ENCODE measurements around the gene CLHC1.
"Not testable (repeated sequence)": the region's sequence is repeated elsewhere in the genome, so short reads cannot be mapped to it uniquely, and the experiment has no call there.

CLHC1 gene

GRCh38 chr2:55232084-55232862, at the start of gene CLHC1, which contains the start of gene RPS27A:
Gene CLHC1, minus strand, starts transcription at chr2:55232293. Its CDS starts 9,882 bp downstream, at chr2:55222411.
Gene RPS27A, plus strand, starts transcription at chr2:55232688. Its CDS starts 137 bp downstream, at chr2:55232825.
- peak; percentile 83 for DNase-seq (ENCODE audit: low read depth)

- DNase-seq (ENCODE audit: low read depth), result not testable (repeated sequence)
These were observed 48.9 kb upstream of the CLHC1 start for GRCh38 chr2:55280851-55281546.

DNA sequence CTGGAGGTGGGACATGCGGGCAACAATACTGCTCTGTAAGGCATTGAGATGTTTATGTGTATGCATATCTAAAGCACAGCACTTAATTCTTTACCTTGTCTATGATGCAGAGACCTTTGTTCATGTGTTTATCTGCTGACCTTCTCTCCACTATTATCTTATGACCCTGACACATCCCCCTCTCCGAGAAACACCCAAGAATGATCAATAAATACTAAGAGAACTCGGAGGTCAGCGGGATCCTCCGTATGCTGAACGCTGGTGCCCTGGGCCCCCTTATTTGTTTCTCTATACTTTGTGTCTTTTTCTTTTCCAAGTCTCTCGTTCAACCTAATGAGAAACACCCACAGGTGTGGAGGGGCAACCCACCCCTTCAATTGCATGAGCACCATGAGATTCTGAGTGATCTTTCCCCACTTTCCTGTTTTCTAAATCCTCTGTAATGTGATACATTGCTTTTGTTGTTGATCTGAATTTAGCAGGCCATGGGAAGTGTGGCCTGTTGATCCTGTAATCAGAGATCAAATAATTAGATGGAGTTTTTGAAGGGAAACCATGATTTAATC, 47.8 kb upstream of the CLHC1 start:
- not testable (repeated sequence) for DNase-seq (ENCODE audit: low read depth)

GRCh38 chr2:55279214-55279835, 47.2 kb upstream of the CLHC1 start:
- DNase-seq (ENCODE audit: low read depth), result not testable (repeated sequence)

GRCh38 chr2:55277310-55277709, 45.2 kb upstream of the CLHC1 start:
- DNase-seq (ENCODE audit: low read depth), result no peak

DNA sequence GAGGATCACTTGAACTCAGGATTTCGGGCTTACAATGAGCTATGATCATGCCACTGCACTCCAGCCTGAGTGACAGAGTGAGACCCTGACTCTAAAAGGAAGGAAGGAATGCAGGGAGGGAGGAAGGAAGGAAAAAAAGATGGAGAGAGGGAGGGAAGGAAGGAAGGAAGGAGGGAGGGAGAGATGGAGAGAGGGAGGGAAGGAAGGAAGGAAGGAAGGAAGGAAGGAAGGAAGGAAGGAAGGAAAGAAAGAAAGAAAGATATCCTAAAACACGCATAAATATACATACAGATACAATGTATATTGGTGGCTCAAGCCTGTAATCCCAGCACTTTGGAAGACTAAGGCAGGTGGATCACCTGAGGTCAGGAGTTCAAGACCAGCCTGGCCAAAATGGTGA, 42.3 kb upstream of the CLHC1 start:
- not testable (repeated sequence) for DNase-seq (ENCODE audit: low read depth)

DNA sequence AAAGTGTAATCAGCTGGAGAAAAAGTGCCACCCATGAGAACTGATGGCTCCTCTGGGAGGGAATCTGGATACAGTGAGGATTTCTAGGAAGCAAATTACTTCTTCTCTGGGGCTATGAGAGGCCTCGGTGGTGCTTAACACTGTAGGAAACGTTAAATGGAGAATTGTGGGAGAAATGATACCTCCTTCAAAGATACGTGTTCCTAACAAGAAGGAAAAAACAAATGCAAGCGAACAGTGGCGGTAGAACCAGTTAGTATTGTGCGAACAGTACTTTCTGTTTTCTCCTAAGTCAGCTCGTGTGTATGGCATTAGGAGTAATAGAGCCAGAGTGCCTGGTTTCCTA, 37.5 kb upstream of the CLHC1 start:
- DNase-seq (ENCODE audit: low read depth), result no peak

GRCh38 chr2:55268907-55269644, 37.0 kb upstream of the CLHC1 start, which contains the start of gene MTIF2:
Gene MTIF2, minus strand, starts transcription at chr2:55269231. Its CDS starts 5,373 bp downstream, at chr2:55263858.
- DNase-seq (ENCODE audit: low read depth), result peak; percentile 83

DNA sequence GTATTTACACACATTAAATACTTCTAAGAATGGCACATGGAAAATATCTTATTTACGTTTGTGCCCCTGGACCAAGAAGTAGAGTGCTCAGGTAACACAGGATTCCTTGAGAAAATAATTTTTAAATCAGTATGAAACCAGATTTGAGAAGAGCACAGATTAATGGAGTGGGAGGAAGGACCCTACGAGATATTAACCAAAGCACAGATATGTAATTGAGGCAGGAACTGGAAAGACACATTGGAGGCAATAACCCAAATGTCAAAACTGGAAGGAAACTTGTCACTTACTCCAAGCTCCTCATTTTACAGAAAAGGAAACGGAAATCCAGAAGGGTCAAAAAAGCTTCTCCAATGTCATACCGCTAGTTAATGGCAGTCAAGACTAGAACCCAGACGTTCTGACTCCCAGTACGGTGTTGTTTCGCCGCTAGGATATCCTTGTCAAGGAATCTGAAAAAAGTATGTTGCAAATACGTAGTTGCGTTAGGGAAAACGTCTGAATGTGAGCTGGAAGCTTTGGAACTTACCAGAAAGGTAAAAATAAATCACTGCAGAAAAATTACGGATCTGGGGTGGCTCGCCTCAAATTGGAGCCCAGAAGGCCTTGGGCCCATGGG, 36.3 kb upstream of the CLHC1 start:
- DNase-seq (ENCODE audit: low read depth), result no peak

DNA sequence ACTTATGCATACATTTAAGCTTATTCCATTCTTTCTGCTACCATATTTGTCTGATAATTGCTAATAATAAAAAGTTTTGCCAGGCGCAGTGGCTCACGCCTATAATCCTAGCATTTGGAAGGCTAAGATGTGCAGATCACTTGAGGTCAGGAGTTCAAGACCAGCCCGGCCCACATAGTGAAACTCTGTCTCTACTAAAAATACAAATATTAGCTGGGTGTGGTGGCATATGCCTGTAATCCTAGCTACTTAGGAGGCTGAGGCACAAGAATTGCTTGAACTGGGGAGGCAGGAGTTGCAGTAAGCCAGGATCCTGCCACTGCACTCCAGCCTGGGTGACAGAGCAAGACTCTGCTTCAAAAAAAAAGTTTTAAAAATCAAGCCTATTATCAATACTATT, 27.5 kb upstream of the CLHC1 start:
- not testable (repeated sequence) for DNase-seq (ENCODE audit: low read depth)

- no peak for DNase-seq (ENCODE audit: low read depth)
These were observed 20.7 kb upstream of the CLHC1 start for GRCh38 chr2:55252832-55253231.

DNA sequence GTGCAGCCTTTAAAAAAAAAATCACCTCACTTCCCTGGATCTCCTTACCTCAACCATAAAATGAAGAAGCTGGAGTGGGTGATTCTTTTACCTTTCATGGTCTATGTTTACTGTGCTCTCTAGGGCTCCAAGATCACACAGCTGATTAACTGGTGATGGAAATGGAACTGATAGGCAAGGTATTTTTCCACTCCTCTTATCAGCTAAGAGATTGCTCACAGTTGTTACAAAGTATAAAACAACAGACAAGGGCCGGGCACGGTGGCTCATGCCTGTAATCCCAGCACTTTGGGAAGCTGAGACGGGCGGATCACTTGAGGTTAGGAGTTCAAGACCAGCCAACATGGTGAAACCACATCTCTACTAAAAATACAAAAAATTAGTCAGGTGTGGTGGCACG, 14.9 kb upstream of the CLHC1 start:
- no peak for DNase-seq (ENCODE audit: low read depth)

- no peak for DNase-seq (ENCODE audit: low read depth)
These were observed 13.3 kb upstream of the CLHC1 start for GRCh38 chr2:55245411-55245810.

DNA sequence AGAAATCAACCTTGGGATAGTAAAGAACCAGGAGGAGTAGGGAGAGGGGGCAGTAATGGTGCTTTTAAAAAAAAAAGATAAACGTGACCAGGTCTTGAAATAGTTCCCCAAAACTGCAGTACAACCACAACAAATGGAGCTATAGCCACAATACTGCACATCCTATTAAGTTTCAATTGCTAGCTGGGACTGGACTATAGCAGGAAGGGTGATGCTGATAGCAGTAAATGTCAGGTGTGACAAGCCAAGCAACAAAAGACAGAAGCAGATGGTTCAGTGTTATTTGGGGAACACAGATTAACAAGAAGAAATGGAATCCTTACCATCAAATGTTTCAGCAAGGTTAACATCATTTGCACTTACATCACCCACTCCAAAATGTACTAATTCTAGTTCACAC, 10.5 kb upstream of the CLHC1 start:
- DNase-seq (ENCODE audit: low read depth), result no peak

DNA sequence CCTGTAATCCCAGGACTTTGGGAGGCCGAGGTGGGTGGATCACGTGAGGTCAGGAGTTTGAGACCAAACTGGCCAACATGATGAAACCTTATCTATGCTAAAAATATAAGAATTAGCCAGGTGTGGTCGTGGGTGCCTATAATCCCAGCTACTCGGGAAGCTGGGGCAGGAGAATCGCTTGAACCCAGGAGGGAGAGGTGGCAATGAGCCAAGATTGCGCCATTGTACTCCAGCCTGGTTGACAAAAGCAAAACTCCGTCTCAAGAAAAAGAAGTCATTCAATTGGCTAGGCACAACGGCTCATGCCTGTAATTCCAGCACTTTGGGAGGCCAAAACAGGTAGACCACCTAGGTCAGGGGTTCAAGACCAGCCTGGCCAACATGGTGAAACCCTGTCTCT, 9.5 kb upstream of the CLHC1 start:
- DNase-seq (ENCODE audit: low read depth), result not testable (repeated sequence)

- no peak for DNase-seq (ENCODE audit: low read depth)
These were observed 7.6 kb upstream of the CLHC1 start for GRCh38 chr2:55239656-55240222.

- no peak for DNase-seq (ENCODE audit: low read depth)
These were observed 5.0 kb upstream of the CLHC1 start for GRCh38 chr2:55236992-55237543.

DNA sequence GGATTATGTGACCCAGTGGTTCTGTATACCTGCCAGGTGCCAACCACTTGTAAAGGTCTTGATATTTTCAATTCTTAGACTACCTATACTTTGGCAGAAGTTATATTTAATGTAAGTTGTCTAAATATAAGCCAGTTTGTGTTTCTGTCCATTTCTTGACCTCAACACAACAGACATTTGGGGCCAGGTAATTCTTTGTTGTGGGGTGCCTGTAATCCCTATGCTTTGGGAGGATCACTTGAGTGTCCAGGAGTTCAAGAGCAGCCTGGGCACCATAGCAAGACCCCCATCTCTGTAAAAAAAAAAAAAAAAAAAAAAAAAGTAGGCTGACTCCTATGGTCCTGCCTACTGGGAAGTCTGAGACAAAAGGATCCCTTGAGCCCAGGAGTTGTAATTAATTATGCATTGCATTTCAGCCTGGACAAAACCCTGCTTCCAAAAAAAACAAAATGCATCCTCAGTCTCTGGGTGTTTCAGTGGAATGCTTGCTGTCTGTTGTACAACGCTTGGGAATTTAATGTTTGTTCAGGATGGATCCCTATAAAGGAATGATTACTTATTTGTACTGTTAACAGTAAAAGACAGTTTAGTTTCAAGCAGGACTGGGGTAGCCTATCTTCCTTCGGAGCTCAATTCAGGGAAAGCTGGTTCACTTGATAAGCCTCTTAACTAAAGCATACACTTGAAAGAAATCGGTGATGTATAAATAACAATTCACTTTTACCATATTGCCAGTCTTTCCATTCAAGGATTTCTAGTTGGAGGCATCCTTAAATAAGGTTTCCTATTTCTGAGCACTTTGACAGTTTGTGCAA, 3.8 kb upstream of the CLHC1 start:
- no peak for DNase-seq (ENCODE audit: low read depth)

DNA sequence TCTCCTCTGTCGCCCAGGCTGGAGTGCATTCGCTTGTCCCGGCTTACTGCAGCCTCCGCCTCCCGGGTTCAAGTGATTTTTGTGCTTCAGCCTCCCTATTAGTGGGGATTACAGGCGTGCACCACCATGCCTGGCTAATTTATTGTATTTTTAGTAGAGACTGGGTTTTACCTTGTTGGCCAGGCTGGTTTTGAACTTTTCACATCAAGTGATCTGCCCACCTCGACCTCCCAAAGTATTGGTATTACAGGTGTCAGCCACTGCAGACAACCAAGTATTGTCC, 1.5 kb upstream of the CLHC1 start:
- DNase-seq (ENCODE audit: low read depth), result no peak

All from HS-27A (cell line).